Cardiac muscle cell (in vitro differentiated cells and primary cell): ENCODE results near the gene SLC6A13. TPM values are rescaled to one million over a fixed set of nuclear protein-coding genes. Genes with fewer than 3 reads are reported as not detected.

Experiments
- DNase-seq, 2 donors: peaks; one replicate each; pipeline versions ENCODE4 v3.0.0 to v3.0.0-alpha.2; 2010 to 2017; ENCODE audit warnings: low read depth in 1 of 2, low spot score in 1 of 2
- H3K27ac ChIP-seq: fragments of 200-600 bp; sonication (generic); 2 replicates; pipeline ENCODE4 v1.5.1; 2016
- H3K27me3 ChIP-seq: fragments of 200-600 bp; sonication (generic); 2 replicates; pipeline ENCODE4 v1.6.0; 2016; ENCODE audit warnings: control low read depth
- H3K36me3 ChIP-seq: fragments of 200-600 bp; sonication (generic); 2 replicates; pipeline ENCODE4 v1.5.1; 2016; ENCODE audit warnings: control low read depth
- H3K4me1 ChIP-seq: fragments of 200-600 bp; sonication (generic); 2 replicates; pipeline ENCODE4 v1.8.1; 2017; ENCODE audit warnings: low read depth, mild to moderate bottlenecking, mixed run types
- H3K4me3 ChIP-seq: fragments of 200-600 bp; sonication (generic); 2 replicates; pipeline ENCODE4 v1.5.1; 2016; ENCODE audit warnings: mild to moderate bottlenecking
- H3K9me3 ChIP-seq: fragments of 200-600 bp; sonication (generic); 2 replicates; pipeline ENCODE4 v1.5.1; 2017; ENCODE audit warnings: low read depth, mild to moderate bottlenecking, control low read depth
- CTCF ChIP-seq: IDR thresholded peaks from 2 replicates; pipeline ENCODE4 v1.5.1; 2012; ENCODE audit warnings: low read depth, mild to moderate bottlenecking, low read length
- polyA plus RNA-seq: library from polyadenylated mRNA; unstranded; fragments of >200 nt; fragmentation: Nextera tagmentation; extraction: Ambion mirVana; gene quantifications from 2 replicates; pipeline ENCODE4 v1.2.1, GENCODE V29; 2016
- total RNA-seq: library from RNA; depleted of rRNA; stranded (reverse); fragments of >200 nt; gene quantifications from 2 replicates; pipeline ENCODE4 v1.2.3, GENCODE V29; 2016

The SLC6A13 gene
- total and polyA plus RNA-seq, 2 experiments from 2014 or later, result 2.3 to 3.8 TPM

GRCh38 chr12:202081-202731 is 60.4 kb downstream of the SLC6A13 start:
- H3K27me3 ChIP-seq, result peaks cover 56% of the 10 kb centered on the region
- H3K27ac ChIP-seq, result no peak overlapping the region
- no peak for DNase-seq
- no peak overlapping the region for H3K4me3 ChIP-seq
- TF ChIP-seq CTCF, result no peak
- H3K4me1 ChIP-seq, result peaks cover 4% of the 10 kb centered on the region
- no peaks in the 10 kb centered on the region for H3K36me3 ChIP-seq
- H3K9me3 ChIP-seq, result no peaks in the 10 kb centered on the region

DNA sequence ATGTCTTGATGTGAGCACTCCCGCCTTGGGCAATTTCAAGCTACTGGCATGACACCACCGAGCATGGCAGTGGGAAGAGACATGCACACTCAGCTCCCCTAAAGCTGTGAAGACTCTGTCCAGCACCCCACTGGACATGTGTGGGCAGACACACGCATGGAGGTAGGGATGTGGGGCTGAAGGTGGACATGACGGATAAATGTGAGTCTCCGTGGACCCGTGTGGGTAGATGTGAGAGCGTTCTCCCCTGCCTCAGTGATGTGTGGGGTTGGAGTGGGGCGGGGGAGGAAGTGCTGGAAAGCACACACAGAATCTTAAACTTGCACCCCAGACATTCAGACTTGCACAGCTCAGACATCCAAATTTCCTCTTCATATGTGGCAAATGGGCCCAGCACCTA is 61.3 kb downstream of the SLC6A13 start:
- no peaks in the 10 kb centered on the region for H3K36me3 ChIP-seq
- no peak for TF ChIP-seq CTCF
- peaks cover 56% of the 10 kb centered on the region for H3K27me3 ChIP-seq
- no peak for DNase-seq
- no peak overlapping the region for H3K4me3 ChIP-seq
- no peaks in the 10 kb centered on the region for H3K9me3 ChIP-seq
- peaks cover 4% of the 10 kb centered on the region for H3K4me1 ChIP-seq
- no peak overlapping the region for H3K27ac ChIP-seq

- no peak for DNase-seq
- peaks cover 39% of the 10 kb centered on the region for H3K27me3 ChIP-seq
- no peak for TF ChIP-seq CTCF
- H3K4me1 ChIP-seq, result no peaks in the 10 kb centered on the region
- no peaks in the 10 kb centered on the region for H3K9me3 ChIP-seq
- no peaks in the 10 kb centered on the region for H3K36me3 ChIP-seq
- no peak overlapping the region for H3K4me3 ChIP-seq
- H3K27ac ChIP-seq, result no peak overlapping the region
These were observed 63.9 kb downstream of the SLC6A13 start for GRCh38 chr12:198705-199104.

DNA sequence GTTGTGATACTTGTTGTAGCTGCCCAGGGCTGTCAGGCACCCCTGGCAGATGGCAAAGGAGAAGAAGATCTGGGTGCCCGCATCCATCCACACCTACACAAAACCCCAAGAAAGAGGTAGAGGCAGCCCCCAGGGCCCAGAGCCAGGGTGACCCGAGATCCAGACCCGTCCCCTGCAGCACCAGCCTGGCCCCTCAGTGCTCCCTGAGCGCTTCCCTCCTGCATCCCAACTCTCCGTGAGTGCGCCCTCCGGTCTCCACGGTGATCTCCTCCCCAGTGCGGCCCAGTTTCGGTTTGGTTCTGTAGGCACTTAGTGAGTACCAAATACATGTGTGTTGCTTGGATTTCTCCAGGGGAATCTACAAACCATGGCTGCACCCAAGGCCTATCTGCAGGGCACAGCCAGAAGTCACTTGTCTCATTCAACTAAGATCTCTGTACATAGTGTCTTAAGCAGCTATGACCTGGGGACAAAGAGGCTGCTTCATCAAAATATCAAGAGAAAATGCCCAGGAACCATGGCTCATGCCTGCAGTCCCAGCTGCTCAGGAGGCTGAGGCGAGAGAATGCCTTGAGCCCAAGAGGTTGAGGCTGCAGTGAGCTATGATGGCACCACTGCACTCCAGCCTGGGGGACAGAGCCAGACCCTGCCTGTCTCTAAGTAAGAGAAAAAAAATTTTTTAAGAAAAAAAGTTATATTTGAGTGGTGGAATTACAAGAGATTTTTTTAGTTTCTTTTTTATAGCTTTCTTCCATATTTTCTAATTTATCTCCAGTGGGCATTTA is 64.5 kb downstream of the SLC6A13 start:
- H3K36me3 ChIP-seq, result no peaks in the 10 kb centered on the region
- TF ChIP-seq CTCF, result no peak
- no peak overlapping the region for H3K4me3 ChIP-seq
- peaks cover 33% of the 10 kb centered on the region for H3K27me3 ChIP-seq
- no peak for DNase-seq
- H3K4me1 ChIP-seq, result no peaks in the 10 kb centered on the region
- H3K9me3 ChIP-seq, result no peaks in the 10 kb centered on the region
- H3K27ac ChIP-seq, result no peak overlapping the region

- TF ChIP-seq CTCF, result no peak
- DNase-seq, result no peak
- Histone ChIP-seq H3K36me3 (no peaks in the 10 kb centered on the region), H3K4me1 (no peaks in the 10 kb centered on the region), H3K27ac (no peak overlapping the region), H3K9me3 (no peaks in the 10 kb centered on the region), H3K4me3 (no peak overlapping the region), H3K27me3 (peaks cover 27% of the 10 kb centered on the region)
These were observed 65.3 kb downstream of the SLC6A13 start for GRCh38 chr12:197347-197746.
